Left lung (tissue), 10 donors: ENCODE results near the gene PHC2. TPM values are rescaled to one million over a fixed set of nuclear protein-coding genes. Genes with fewer than 3 reads are reported as not detected.

Experiments
- ATAC-seq: fragments of 200-7000 bp; cut with Tn5 transposase; one replicate; pipeline ENCODE4 v1.9.1; 2020; ENCODE audit warnings: moderate library complexity
- DNase-seq, 4 donors: peaks; one replicate each; pipeline ENCODE4 v3.0.0-alpha.2; 2013 to 2020
- H3K27ac ChIP-seq, 2 donors: fragments of 200-600 bp; sonication (generic) in 1 of 2; one replicate each; pipeline versions ENCODE4 v1.5.0 to v1.8.0; 2020 to 2021
- H3K27me3 ChIP-seq, 2 donors: fragments of 200-600 bp; sonication (generic) in 1 of 2; one replicate each; pipeline versions ENCODE4 v1.5.0 to v1.8.0; 2020 to 2021
- H3K36me3 ChIP-seq, 2 donors: fragments of 200-600 bp; sonication (generic) in 1 of 2; one replicate each; pipeline versions ENCODE4 v1.5.0 to v1.8.0; 2020 to 2021
- H3K4me1 ChIP-seq, 2 donors: fragments of 200-600 bp; one replicate each; pipeline ENCODE4 v1.8.0; 2021
- H3K4me3 ChIP-seq, 2 donors: fragments of 200-600 bp; sonication (generic) in 1 of 2; one replicate each; pipeline versions ENCODE4 v1.5.0 to v1.8.0; 2020 to 2021; ENCODE audit warnings: mild to moderate bottlenecking in 1 of 2
- H3K9me3 ChIP-seq, 2 donors: fragments of 200-600 bp; sonication (generic) in 1 of 2; one replicate each; pipeline versions ENCODE4 v1.5.0 to v1.8.0; 2020 to 2021
- intact Hi-C, 2 donors: fragments of 100-400 bp; cut with DNase I; formaldehyde crosslinking; loops; one replicate each; pipeline versions ENCODE4 v1.11.2 to v1.14.2; 2022
- polyA plus RNA-seq, 6 donors: library from polyadenylated mRNA; unstranded; fragments of 120-200 nt; gene quantifications; one replicate each; pipeline ENCODE4 v1.2.1, GENCODE V29; 2013; ENCODE audit not compliant: insufficient read length in 6 of 6
- total RNA-seq, 2 donors: library from RNA; stranded (reverse); fragmentation: NEBNext Ultra II Directional; extraction: Animal tissue kit (Norgen Biotek cat#: 25700); gene quantifications; one replicate each; pipeline ENCODE4 v1.2.1, GENCODE V29; 2021
- TF ChIP-seq, protein P1 (sequence below), 2 donors: fragments of 200-600 bp; sonication (generic) in 1 of 2; IDR thresholded peaks; one replicate each; pipeline versions ENCODE4 v1.5.0 to v1.8.0; 2021; ENCODE audit warnings: antibody characterized with exemption in 2 of 2
- donor health status: DM: no; HTN: yes; CAD: no.
- donor health status: DM: no; HTN: no; CAD: no.

Gene PHC2
- total and polyA plus RNA-seq, 8 donors = 78.2 to 125 (median 83.0) TPM

DNA sequence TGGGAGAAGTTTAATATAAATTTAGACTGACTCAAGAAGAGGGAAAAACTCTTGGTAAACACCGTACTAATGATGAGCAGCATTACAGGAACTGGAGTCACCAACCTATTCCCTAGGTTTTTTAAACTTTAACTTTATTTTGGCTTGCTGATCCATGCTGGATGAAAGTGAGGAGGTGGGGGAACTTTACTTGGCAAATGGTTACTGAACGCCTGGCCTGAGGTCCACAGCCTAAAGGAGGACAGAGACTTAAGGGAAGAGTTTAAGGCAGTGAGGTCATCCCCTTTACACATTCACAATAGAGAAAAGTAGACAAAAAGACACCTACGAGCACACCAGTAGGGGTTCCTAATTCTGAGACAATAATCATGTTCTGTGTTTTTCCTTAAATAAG is 84.4 kb downstream of the PHC2 start:
- Histone ChIP-seq H3K9me3 (no peaks in the 10 kb centered on the region), H3K27ac (peak overlapping the region; percentile 96 to 97), H3K4me1 (peaks cover 59 to 78% of the 10 kb centered on the region in 2 donors), H3K27me3 (no peaks in the 10 kb centered on the region), H3K36me3 (peaks cover 0 to 25% of the 10 kb centered on the region in 2 donors), H3K4me3 (peak overlapping the region in 1 of 2 donors; percentile 91)
- DNase-seq = no peak
- TF ChIP-seq, protein P1, sequence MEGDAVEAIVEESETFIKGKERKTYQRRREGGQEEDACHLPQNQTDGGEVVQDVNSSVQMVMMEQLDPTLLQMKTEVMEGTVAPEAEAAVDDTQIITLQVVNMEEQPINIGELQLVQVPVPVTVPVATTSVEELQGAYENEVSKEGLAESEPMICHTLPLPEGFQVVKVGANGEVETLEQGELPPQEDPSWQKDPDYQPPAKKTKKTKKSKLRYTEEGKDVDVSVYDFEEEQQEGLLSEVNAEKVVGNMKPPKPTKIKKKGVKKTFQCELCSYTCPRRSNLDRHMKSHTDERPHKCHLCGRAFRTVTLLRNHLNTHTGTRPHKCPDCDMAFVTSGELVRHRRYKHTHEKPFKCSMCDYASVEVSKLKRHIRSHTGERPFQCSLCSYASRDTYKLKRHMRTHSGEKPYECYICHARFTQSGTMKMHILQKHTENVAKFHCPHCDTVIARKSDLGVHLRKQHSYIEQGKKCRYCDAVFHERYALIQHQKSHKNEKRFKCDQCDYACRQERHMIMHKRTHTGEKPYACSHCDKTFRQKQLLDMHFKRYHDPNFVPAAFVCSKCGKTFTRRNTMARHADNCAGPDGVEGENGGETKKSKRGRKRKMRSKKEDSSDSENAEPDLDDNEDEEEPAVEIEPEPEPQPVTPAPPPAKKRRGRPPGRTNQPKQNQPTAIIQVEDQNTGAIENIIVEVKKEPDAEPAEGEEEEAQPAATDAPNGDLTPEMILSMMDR (IDR thresholded peaks at IDR 0.05) = no peak
- no peak for ATAC-seq
- intact Hi-C loops = no loop called here

DNA sequence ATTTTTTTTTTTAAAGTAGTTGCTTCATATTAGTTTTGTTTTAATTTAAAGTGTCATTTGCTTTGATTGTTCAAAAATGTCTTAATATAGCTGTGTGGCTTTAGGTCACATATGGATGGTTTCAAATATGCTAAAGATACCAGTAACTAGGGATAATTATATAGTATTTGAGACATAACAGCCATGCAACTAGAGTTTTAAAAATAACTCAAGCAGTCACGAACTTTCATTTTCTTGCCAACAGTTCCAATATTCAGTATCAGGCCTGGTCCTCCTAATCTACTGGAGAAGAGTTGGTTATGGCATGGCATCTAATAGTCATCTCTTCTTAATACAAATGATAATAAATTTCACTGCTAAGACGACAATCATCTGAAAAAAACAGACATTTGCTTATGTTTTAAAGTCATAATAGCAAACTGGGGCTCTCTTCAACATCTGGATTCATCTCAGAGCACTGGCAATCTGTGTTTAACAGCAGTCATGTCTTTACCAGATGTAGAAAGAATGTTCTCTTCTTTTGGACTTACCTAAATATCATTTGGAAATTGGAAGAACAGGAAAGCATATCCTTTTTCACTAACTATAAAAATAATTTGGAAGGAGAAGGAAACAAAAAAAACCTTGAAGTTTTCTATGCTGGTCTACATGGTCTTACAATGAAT is 85.9 kb downstream of the PHC2 start:
- intact Hi-C loops = no loop called here
- H3K27me3 ChIP-seq = no peaks in the 10 kb centered on the region
- H3K4me3 ChIP-seq = peak overlapping the region in 1 of 2 donors; percentile 91
- no peak for DNase-seq
- peaks cover 0 to 35% of the 10 kb centered on the region in 2 donors for H3K36me3 ChIP-seq
- peak overlapping the region; percentile 96 to 97 for H3K27ac ChIP-seq
- TF ChIP-seq, protein P1 (IDR thresholded peaks at IDR 0.05) = no peak
- no peak for ATAC-seq
- peaks cover 67 to 80% of the 10 kb centered on the region in 2 donors for H3K4me1 ChIP-seq
- no peaks in the 10 kb centered on the region for H3K9me3 ChIP-seq

DNA sequence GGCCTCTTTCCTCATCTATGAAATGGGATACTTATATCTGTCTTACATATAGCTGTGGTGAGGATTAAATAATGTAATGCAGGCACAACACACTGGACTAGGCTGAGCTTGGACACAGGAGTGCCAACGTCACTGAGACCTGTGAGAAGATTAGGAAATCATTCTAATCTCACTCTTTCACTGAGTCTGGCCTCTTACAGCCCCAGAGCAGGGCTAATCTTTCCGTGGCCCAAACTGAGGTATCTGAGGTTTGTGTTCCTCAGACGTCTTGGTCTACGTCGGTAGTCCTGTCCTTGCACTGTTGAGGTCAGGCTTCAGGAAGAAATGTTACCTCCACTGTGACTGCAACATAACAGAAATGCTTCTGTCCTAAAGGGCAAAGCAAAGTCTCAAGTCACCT is 87.4 kb downstream of the PHC2 start:
- intact Hi-C loops = no loop called here
- TF ChIP-seq, protein P1 (IDR thresholded peaks at IDR 0.05) = no peak
- Histone ChIP-seq H3K9me3 (no peaks in the 10 kb centered on the region), H3K27ac (peak overlapping the region; percentile 34 to 97), H3K4me1 (peaks cover 81 to 94% of the 10 kb centered on the region in 2 donors), H3K4me3 (no peak overlapping the region), H3K27me3 (no peaks in the 10 kb centered on the region), H3K36me3 (peaks cover 0 to 35% of the 10 kb centered on the region in 2 donors)
- peak; percentile 3 for ATAC-seq
- DNase-seq = no peak

DNA sequence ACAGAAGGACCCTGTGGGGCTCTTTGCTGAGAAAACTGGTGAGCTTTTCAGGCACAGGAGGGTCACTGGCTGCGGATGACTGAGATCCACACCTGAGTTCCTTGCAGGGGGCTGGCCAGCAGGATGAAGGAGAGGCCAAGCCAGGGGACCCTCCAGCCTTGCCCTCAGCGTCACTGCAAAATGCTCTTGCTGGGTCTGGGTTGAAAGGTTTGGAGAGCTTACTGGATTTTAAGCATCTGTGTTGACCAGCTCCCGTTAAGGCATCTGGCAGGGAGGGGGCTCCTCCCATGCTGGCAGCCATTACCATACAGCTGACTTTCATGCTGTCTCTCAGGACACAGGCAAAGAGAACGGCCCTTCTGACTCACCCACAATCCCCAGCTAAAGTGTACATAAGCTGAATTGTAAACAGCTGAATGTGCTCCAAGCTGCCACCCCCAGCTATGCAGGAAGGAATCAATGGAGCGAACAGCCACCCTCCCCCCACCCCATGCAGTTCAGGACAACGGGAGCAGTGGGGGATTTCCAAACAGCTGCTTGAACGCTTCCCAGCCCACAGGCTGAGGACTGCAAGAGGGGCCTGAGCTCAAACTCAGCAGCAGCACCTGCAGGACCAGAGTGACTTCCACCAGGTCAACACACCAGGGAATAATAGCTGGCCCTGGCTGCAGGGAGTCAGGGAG is 88.7 kb downstream of the PHC2 start:
- TF ChIP-seq, protein P1 (IDR thresholded peaks at IDR 0.05) = no peak
- no peak overlapping the region for H3K4me3 ChIP-seq
- DNase-seq = peak in 2 of 4 donors; percentile 84 to 89
- peaks cover 0 to 35% of the 10 kb centered on the region in 2 donors for H3K36me3 ChIP-seq
- H3K4me1 ChIP-seq = peaks cover 83 to 100% of the 10 kb centered on the region in 2 donors
- intact Hi-C loops = no loop called here
- H3K27me3 ChIP-seq = no peaks in the 10 kb centered on the region
- peak overlapping the region; percentile 71 to 97 for H3K27ac ChIP-seq
- H3K9me3 ChIP-seq = no peaks in the 10 kb centered on the region
- ATAC-seq = peak; percentile 77

DNA sequence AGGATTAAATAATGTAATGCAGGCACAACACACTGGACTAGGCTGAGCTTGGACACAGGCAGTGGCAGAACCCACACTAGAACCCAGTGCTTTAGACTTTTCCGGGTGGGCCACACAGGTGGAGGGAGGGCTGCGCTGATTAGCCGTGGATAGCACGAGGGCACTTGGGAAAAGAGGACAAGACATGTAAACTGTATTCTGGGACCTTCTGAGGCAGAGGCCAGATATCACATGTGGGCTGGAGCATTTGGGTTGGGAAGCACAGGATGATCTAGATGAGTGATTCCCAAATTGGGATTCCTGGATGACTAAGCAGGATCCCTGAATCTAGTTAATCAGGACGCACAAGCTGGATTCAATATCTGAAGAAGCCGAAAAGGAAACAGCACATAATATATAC is 89.7 kb downstream of the PHC2 start:
- intact Hi-C loops = no loop called here

More for the DNA sequence above, 89.7 kb downstream of the PHC2 start:
- ATAC-seq (no peak), DNase-seq (no peak)
- Histone ChIP-seq H3K27ac (peak overlapping the region; percentile 71 to 97), H3K4me1 (peaks cover 76 to 100% of the 10 kb centered on the region in 2 donors), H3K9me3 (no peaks in the 10 kb centered on the region), H3K4me3 (no peak overlapping the region), H3K36me3 (peaks cover 0 to 35% of the 10 kb centered on the region in 2 donors), H3K27me3 (no peaks in the 10 kb centered on the region)
- TF ChIP-seq, protein P1 (IDR thresholded peaks at IDR 0.05) = no peak
